Measurements from ENCODE around the gene KIAA1614. TPM values are rescaled to one million over a fixed set of nuclear protein-coding genes. Genes with fewer than 3 reads are reported as not detected.

The KIAA1614 gene
- total and polyA plus RNA-seq, 10 of the 15 experiments (the other 5 are each of a cell fraction or from before 2014, with no cell fraction given) = 0.03 to 1.0 (median 0.26) TPM; not detected in 1

GRCh38 chr1:180981596-180982387 is 69.1 kb downstream of the KIAA1614 start (continued):
- no peak for TF ChIP-seq PRDM15 (CRISPR knock-in tag; IDR thresholded peaks at IDR 0.05)
- no peak for TF ChIP-seq BRCA1 (IDR thresholded peaks at IDR 0.05; ENCODE audit: low read depth, low read length)
- peak; percentile 32; the same call in 1 of the 2 replicates for TF ChIP-seq RAD21 (IDR thresholded peaks at IDR 0.05; ENCODE audit: insufficient read depth, low read depth, low read length)
- no peak for TF ChIP-seq TAF1 (IDR thresholded peaks at IDR 0.05; ENCODE audit: borderline replicate concordance, low read depth, low read length)
- TF ChIP-seq PAX5 (IDR thresholded peaks at IDR 0.05; ENCODE audit: borderline replicate concordance, low read depth, low read length) = no peak
- no peak for TF ChIP-seq BCLAF1 (IDR thresholded peaks at IDR 0.05)
- no peak for TF ChIP-seq YBX1 (IDR thresholded peaks at IDR 0.05)
- TF ChIP-seq ATF3 (IDR thresholded peaks at IDR 0.05; ENCODE audit: borderline replicate concordance, extremely low read depth, low read depth, low read length) = no peak
- TF ChIP-seq JUNB (IDR thresholded peaks at IDR 0.05) = no peak
- TF ChIP-seq IRF5 (IDR thresholded peaks at IDR 0.05; ENCODE audit: borderline replicate concordance) = no peak
- no peak for TF ChIP-seq USF2 (IDR thresholded peaks at IDR 0.05; ENCODE audit: borderline replicate concordance, low read depth, low read length)
- TF ChIP-seq HSF1 (IDR thresholded peaks at IDR 0.05; ENCODE audit: low read depth, low read length) = no peak

All from GM12878 (cell line).